A549 (cell line): Measurements from ENCODE around the gene VPS54.
"Not testable (repeated sequence)": the region's sequence is repeated elsewhere in the genome, so short reads cannot be mapped to it uniquely, and the experiment has no call there.

ENCODE experiments used
- CEBPB ChIP-seq, 2 experiments: fragments of >200 bp in 1 of 2; sonication (Bioruptor Twin) in 1 of 2; formaldehyde crosslinking in 1 of 2; IDR thresholded peaks; 2 replicates each; pipeline ENCODE4 v1.6.1; 2012 to 2016
- POLR2A ChIP-seq: IDR thresholded peaks from 2 replicates; pipeline ENCODE4 v1.6.1; 2012; ENCODE audit warnings: mild to moderate bottlenecking, low read length
- ZFP36 ChIP-seq: fragments of 450-650 bp; IDR thresholded peaks from 2 replicates; pipeline ENCODE4 v1.6.1; 2014; ENCODE audit warnings: borderline replicate concordance; ENCODE audit not compliant: partially characterized antibody
- TF ChIP-seq, protein P1 (sequence below): fragments of >200 bp; sonication (Bioruptor Twin); formaldehyde crosslinking; IDR thresholded peaks from 3 replicates; pipeline ENCODE4 v1.5.1; 2016
- TF ChIP-seq, protein P2 (sequence below): fragments of >200 bp; sonication (Bioruptor Twin); formaldehyde crosslinking; IDR thresholded peaks from 2 replicates; pipeline ENCODE4 v1.6.1; 2016

- TF ChIP-seq, protein P1, sequence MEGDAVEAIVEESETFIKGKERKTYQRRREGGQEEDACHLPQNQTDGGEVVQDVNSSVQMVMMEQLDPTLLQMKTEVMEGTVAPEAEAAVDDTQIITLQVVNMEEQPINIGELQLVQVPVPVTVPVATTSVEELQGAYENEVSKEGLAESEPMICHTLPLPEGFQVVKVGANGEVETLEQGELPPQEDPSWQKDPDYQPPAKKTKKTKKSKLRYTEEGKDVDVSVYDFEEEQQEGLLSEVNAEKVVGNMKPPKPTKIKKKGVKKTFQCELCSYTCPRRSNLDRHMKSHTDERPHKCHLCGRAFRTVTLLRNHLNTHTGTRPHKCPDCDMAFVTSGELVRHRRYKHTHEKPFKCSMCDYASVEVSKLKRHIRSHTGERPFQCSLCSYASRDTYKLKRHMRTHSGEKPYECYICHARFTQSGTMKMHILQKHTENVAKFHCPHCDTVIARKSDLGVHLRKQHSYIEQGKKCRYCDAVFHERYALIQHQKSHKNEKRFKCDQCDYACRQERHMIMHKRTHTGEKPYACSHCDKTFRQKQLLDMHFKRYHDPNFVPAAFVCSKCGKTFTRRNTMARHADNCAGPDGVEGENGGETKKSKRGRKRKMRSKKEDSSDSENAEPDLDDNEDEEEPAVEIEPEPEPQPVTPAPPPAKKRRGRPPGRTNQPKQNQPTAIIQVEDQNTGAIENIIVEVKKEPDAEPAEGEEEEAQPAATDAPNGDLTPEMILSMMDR = not testable (repeated sequence)
- not testable (repeated sequence) for TF ChIP-seq POLR2A; ZFP36; CEBPB (IDR thresholded peaks at IDR 0.05)
- TF ChIP-seq, protein P2, sequence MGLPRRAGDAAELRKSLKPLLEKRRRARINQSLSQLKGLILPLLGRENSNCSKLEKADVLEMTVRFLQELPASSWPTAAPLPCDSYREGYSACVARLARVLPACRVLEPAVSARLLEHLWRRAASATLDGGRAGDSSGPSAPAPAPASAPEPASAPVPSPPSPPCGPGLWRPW = not testable (repeated sequence)
These were observed 22.5 kb downstream of the VPS54 start for GRCh38 chr2:63996582-63997198.
